ENCODE data around the gene ARHGAP23.
"Not testable (repeated sequence)": the region's sequence is repeated elsewhere in the genome, so short reads cannot be mapped to it uniquely, and the experiment has no call there.

The ARHGAP23 gene

GRCh38 chr17:38528141-38528540 is 99.9 kb downstream of the ARHGAP23 start:
- not testable (repeated sequence) for DNase-seq (ENCODE audit: low spot score)

GRCh38 chr17:38530856-38531255 is 102.6 kb downstream of the ARHGAP23 start:
- DNase-seq (ENCODE audit: low spot score): not testable (repeated sequence)

- not testable (repeated sequence) for DNase-seq (ENCODE audit: low spot score)
Measured at GRCh38 chr17:38531761-38532160, 103.5 kb downstream of the ARHGAP23 start.

DNA sequence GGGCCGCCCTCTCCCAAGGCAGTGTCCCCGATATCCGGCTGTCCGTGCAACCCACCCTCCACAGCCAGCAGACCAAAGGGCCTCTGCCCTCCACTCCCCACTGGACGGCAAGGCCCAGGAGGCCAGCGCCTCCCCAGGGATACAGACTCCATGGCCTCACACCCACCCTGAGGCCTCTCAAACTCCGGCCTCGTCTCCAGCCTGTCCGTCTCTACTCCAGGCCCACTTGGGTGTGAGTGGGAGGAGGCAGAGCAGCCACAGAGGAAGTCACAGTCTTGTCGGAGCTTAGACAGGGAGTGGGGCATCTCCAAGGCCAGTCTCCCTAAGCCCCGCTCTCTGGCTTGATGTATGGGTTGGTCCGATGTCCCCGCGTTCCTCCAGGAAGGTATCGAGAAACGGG is 104.2 kb downstream of the ARHGAP23 start:
- no peak for DNase-seq (ENCODE audit: low spot score)

DNA sequence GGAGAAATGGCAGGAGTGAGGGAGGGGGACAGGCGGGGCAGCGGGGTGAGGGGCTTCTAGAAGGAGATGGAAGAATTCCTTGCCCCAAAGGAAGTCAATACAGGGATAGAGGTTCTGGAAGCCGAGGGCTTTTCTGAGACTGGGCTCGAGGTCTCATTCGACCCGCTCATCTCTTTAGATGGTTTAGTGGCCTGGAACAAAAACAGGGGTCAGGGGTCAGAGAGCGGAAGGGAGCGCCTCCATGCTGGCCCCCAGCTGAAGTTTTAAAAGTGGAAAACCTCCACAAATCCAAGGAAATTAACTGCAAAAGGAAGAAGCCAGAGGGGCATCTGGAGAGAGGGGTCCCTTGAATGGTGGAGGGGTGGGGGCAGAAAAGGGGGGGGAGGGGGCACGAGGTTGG is 105.0 kb downstream of the ARHGAP23 start:
- no peak for DNase-seq (ENCODE audit: low spot score)

GRCh38 chr17:38533866-38534497 is 105.7 kb downstream of the ARHGAP23 start:
- no peak for DNase-seq (ENCODE audit: low spot score)

GRCh38 chr17:38534498-38534885 is 106.2 kb downstream of the ARHGAP23 start:
- DNase-seq (ENCODE audit: low spot score): no peak

GRCh38 chr17:38535886-38536285 is 107.6 kb downstream of the ARHGAP23 start:
- DNase-seq (ENCODE audit: low spot score): no peak

DNA sequence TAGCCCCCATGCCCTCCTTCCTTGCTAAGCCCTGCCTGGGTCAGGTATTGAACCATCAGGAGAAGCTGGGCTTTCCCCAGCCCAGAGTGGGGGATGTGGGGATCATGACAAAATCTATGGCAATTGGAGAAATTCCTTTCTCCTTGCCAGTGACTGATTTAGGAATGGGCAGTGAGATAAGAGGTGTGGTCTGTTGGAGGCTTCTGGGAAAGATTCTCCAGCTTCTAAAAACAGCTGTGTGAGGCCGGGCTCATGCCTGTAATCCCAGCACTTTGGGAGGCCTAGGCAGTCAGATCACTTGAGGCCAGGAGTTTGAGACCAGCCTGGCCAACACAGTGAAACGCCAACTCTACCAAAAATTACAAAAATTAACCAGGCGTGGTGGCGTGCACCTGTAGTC is 108.4 kb downstream of the ARHGAP23 start:
- DNase-seq (ENCODE audit: low spot score): no peak

GRCh38 chr17:38538906-38539305 is 110.6 kb downstream of the ARHGAP23 start:
- DNase-seq (ENCODE audit: low spot score): no peak

- DNase-seq (ENCODE audit: low spot score): no peak
Measured at GRCh38 chr17:38539386-38539785, 111.1 kb downstream of the ARHGAP23 start.

DNA sequence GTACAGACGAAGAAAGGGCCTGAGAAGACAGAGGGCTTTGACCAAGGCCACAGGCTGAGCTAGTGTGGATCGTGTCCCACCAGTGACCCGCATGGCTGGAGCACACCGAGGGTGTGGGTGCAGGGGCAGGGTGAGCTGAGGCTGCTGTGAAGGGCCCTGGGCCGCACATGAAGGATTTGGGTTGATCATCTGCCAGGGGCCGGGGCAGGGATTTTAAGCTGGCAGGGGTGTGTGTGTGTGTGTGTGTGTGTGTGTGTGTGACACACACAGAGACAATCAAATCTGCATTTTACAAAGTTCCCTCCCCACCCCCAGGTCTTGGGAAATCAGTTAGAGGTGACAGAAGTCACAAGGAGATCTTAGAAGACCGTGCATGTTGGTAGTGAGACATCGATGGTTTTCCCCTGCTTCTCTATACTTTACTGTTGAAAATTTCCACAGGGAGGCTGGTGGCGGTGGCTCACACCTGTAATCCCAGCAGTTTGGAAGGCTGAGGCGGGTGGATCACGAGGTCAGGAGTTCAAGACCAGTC is 112.3 kb downstream of the ARHGAP23 start:
- no peak for DNase-seq (ENCODE audit: low spot score)

GRCh38 chr17:38541281-38541680 is 113.0 kb downstream of the ARHGAP23 start:
- no peak for DNase-seq (ENCODE audit: low spot score)

DNA sequence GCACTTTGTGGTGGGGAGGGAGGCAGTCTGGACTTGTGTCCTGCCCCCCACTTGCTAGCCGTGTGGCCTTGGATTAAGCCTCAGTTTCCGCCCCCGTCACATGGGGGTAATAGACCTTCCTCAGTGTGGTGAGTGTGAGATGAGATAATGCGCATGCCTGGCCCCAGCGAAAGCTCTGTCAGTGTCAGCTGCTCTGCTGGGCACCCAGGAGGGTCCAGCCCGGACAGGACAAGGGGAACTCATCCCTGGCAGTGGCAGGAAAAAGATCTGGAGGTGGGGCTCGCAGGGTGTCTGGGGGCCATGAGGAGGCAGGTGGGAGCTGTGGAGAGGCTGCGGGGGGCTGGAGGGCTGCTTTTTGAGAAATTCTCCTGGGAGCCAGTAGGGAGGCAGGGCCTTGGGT is 114.0 kb downstream of the ARHGAP23 start:
- DNase-seq (ENCODE audit: low spot score): no peak

DNA sequence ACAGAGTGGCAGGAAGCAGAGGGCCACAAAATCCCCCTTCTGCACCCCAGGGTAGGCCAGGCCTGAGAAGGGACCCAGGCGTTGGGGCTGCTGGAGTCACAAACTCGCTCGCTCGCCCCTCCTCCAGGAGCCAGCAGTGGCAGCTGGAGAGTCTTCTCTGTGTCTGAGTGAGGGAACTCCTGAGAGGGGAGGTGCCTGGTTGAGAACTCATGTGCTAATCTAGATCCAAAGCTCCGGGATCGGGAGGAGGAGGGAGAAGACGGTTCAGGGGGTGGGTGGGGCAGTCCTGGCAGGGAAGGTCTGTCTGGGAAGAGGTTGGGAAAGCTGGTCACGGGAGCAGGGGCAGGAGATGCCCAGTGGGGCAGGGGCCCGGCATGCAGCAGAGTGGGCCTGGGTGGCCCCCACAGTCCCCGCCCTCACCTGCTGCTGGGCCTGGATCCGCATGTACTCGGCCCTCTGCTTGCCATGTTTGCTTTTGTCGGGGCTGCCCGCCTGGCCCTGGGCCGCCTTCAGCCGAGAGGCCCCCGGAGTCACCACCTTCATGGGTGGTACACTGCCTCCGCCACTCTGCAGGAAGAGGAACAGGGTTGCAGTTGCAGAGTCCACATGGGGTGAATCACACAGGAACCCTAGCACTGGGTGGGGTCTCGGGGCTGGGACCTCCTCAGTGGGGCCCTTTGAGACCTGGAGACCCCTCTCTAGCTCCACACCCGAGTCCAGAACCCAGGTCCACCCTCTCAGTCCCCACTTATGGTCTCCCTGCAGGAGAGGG is 115.3 kb downstream of the ARHGAP23 start:
- DNase-seq (ENCODE audit: low spot score): no peak

- DNase-seq (ENCODE audit: low spot score): no peak
Measured at GRCh38 chr17:38544175-38544838, 116.0 kb downstream of the ARHGAP23 start.

- DNase-seq (ENCODE audit: low spot score): no peak
Measured at GRCh38 chr17:38544839-38545209, 116.6 kb downstream of the ARHGAP23 start.

GRCh38 chr17:38545531-38546225 is 117.4 kb downstream of the ARHGAP23 start:
- no peak for DNase-seq (ENCODE audit: low spot score)

DNA sequence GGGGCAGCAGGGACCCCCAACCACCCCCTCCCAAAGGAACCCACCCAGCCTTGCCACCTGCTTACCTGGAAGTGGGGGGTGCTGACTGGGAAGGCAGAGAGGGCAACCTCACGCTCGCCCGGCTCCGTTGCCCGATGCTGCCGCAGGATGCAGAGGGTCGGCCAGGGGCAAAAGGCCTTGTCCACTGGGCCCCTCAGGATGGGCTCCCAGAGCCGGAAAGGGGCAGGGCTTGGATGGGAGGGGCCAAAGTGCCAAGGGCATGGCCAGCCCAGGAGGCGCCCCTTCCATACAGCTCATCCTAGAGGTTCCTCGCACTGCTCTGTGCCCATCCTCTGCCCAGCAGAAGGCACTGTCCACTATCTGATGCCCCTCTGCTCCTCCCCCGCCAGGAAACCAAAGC is 118.1 kb downstream of the ARHGAP23 start:
- DNase-seq (ENCODE audit: low spot score): no peak

DNA sequence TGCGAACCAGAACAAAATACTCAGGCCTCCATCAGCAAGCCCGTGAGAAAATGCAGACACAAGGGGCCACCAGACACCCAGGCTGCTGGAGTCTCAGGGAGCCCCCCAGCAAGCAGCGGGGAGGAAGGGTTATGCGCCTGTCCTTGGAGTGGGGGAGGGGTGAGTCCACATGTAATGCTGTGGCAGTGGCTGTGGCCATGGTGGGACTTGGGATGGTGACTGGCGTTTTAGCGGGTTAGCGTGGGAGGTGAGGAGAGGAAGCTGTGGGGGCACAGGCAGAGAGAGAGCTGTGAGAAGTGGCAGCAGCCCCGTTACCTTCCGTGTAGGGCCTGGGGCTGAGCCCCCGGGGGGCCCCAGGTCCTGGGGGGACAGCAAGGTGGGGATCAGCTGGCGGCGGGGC is 119.2 kb downstream of the ARHGAP23 start:
- no peak for DNase-seq (ENCODE audit: low spot score)

DNA sequence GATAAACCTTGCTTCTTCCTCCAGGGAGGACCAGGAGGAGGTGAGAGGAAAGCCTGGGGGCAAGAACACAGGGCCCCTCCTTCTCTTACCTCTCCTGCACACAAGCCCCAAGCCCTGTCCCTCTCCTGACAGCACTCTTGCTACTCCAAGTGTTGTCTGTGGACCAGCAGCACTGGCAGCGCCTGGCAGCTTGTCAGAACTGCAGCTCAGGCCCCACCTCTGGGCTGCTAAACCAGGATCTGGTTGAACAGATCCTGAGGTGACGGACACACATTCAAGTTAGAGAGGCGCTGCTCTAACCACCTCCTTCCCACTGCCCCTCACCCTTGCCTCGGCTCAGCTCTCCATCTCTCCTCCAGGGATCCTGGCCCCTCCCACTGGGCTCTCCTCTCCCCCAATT is 121.0 kb downstream of the ARHGAP23 start:
- DNase-seq (ENCODE audit: low spot score): no peak

DNA sequence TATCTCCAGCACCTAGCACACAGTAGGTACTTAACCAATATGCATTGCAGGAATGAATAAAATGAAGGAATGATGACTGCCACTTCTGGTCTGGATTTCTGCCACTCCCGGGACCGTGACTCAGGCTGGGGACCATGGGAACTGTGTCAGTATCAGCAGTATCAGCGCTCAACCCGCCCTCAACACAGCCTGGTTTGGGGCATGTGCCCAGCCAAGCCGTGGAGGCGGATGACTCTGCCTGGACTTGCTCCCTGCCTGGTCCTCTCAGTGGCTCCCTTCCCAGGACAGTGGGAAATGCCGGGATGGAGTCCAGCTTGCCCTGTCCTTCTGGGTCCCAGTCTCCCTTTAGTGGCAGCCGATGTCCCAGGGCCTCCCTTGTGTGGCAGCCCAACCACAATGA is 122.4 kb downstream of the ARHGAP23 start:
- no peak for DNase-seq (ENCODE audit: low spot score)
